GM12878 (cell line): ENCODE data around the gene HNRNPLL.

ENCODE experiments used
- BHLHE40 ChIP-seq, 2 experiments: fragments of 450-650 bp in 1 of 2; IDR thresholded peaks; 2 replicates each; pipeline ENCODE4 v1.6.1; 2011 to 2017; ENCODE audit warnings: low read depth in 2 of 2, borderline replicate concordance in 1 of 2, improper control_type of control experiment in 1 of 2, low read length in 1 of 2, mild to moderate bottlenecking in 1 of 2
- EZH2 ChIP-seq: IDR thresholded peaks from 2 replicates; pipeline ENCODE4 v1.6.1; 2012; ENCODE audit warnings: low read depth, mild to moderate bottlenecking, control low read depth, inconsistent platforms, low read length, borderline replicate concordance; ENCODE audit not compliant: control insufficient read depth
- MXI1 ChIP-seq: fragments of 150-350 bp; IDR thresholded peaks from 2 replicates; pipeline ENCODE4 v1.6.1; 2011; ENCODE audit warnings: low read depth, mild to moderate bottlenecking, inconsistent platforms, low read length, improper control_type of control experiment
- NR2C2 ChIP-seq: IDR thresholded peaks from 2 replicates; pipeline ENCODE4 v1.6.1; 2011; ENCODE audit warnings: borderline replicate concordance, low read depth; ENCODE audit not compliant: control insufficient read depth, insufficient read length
- NRF1 ChIP-seq: conservative IDR thresholded peaks from 2 replicates; pipeline ENCODE4 v1.6.1; 2011; ENCODE audit warnings: mild to moderate bottlenecking, low read depth, low read length, improper control_type of control experiment
- RB1 ChIP-seq: fragments of 450-650 bp; formaldehyde crosslinking; IDR thresholded peaks from 2 replicates; pipeline ENCODE4 v1.6.1; 2017; ENCODE audit warnings: mild to moderate bottlenecking, borderline replicate concordance
- TF ChIP-seq, protein P1 (sequence below), 3 experiments: IDR thresholded peaks in 2 of 3; conservative IDR thresholded peaks in 1 of 3; 2 replicates each; pipeline ENCODE4 v1.5.1; 2011; ENCODE audit warnings: low read depth in 3 of 3, low read length in 3 of 3, mild to moderate bottlenecking in 3 of 3, control low read depth in 2 of 3, moderate library complexity in 2 of 3, inconsistent platforms in 1 of 3, mixed read lengths in 1 of 3; ENCODE audit not compliant: control insufficient read depth in 2 of 3, insufficient read depth in 1 of 3; ENCODE audit errors: extremely low read depth in 1 of 3
- TF ChIP-seq, protein P2 (sequence below): IDR thresholded peaks from 2 replicates; pipeline ENCODE4 v1.6.1; 2012; ENCODE audit warnings: mild to moderate bottlenecking, low read depth, low read length

DNA sequence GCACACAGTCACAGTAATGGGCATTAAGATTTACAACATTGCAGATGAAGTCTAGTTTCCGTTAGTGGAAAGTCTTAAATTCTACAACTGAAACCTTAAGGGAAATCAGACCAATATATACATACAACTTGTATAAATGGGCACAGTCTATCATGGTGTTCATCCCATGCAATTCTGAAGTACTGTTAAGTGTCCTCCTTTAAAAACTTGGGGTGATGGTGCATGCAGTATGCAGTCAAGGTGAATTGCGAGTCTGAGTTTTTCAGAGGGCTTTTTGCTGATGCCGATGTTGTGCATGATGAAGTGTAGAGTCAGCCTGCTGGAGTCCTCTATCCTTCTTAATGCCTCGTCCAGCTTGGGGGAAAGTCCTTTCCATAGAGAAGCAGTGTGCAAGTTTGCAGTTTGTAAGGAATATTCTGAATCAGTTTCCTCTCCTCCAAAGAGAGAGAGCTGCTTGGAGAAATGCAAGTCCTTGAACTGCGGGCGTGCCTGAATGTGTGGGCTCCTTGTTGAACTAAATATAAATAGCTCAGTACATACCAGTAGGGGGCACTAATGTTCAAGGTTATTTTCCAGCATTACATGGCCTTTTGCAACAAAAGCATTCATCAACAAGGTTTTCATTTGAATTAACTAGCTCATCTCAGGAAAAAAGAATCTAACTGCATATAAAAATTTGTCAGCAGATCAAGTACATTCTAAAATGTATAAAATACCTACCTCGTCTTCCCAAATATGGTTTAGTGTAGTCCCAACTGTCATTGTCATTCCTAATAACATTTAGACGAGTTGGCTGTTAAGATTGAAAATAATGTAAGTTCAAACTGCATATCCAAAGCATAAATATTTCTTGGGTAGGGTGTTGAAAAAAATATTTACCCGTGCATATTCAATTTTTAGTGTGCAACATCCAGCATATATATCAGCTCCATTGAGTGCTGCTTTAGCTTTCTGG is 21.3 kb downstream of the HNRNPLL start:
- TF ChIP-seq, protein P1, sequence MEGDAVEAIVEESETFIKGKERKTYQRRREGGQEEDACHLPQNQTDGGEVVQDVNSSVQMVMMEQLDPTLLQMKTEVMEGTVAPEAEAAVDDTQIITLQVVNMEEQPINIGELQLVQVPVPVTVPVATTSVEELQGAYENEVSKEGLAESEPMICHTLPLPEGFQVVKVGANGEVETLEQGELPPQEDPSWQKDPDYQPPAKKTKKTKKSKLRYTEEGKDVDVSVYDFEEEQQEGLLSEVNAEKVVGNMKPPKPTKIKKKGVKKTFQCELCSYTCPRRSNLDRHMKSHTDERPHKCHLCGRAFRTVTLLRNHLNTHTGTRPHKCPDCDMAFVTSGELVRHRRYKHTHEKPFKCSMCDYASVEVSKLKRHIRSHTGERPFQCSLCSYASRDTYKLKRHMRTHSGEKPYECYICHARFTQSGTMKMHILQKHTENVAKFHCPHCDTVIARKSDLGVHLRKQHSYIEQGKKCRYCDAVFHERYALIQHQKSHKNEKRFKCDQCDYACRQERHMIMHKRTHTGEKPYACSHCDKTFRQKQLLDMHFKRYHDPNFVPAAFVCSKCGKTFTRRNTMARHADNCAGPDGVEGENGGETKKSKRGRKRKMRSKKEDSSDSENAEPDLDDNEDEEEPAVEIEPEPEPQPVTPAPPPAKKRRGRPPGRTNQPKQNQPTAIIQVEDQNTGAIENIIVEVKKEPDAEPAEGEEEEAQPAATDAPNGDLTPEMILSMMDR (IDR thresholded peaks at IDR 0.05 in 2 of 3, conservative IDR thresholded peaks at IDR 0.05 in 1 of 3; ENCODE audit: control insufficient read depth in 2 of 3, extremely low read depth in 1 of 3, insufficient read depth in 1 of 3, low read depth in 3 of 3, low read length in 3 of 3), result peak; percentile 47 to 73 (median 60); a peak in 5 of 6 replicates
- no peak for TF ChIP-seq MXI1
- TF ChIP-seq BHLHE40 (IDR thresholded peaks at IDR 0.05; ENCODE audit: borderline replicate concordance in 1 of 2, low read depth in 2 of 2, low read length in 1 of 2), result no peak
- TF ChIP-seq, protein P2, sequence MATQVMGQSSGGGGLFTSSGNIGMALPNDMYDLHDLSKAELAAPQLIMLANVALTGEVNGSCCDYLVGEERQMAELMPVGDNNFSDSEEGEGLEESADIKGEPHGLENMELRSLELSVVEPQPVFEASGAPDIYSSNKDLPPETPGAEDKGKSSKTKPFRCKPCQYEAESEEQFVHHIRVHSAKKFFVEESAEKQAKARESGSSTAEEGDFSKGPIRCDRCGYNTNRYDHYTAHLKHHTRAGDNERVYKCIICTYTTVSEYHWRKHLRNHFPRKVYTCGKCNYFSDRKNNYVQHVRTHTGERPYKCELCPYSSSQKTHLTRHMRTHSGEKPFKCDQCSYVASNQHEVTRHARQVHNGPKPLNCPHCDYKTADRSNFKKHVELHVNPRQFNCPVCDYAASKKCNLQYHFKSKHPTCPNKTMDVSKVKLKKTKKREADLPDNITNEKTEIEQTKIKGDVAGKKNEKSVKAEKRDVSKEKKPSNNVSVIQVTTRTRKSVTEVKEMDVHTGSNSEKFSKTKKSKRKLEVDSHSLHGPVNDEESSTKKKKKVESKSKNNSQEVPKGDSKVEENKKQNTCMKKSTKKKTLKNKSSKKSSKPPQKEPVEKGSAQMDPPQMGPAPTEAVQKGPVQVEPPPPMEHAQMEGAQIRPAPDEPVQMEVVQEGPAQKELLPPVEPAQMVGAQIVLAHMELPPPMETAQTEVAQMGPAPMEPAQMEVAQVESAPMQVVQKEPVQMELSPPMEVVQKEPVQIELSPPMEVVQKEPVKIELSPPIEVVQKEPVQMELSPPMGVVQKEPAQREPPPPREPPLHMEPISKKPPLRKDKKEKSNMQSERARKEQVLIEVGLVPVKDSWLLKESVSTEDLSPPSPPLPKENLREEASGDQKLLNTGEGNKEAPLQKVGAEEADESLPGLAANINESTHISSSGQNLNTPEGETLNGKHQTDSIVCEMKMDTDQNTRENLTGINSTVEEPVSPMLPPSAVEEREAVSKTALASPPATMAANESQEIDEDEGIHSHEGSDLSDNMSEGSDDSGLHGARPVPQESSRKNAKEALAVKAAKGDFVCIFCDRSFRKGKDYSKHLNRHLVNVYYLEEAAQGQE, result no peak
- no peak for TF ChIP-seq NRF1
- TF ChIP-seq EZH2, result no peak
- TF ChIP-seq NR2C2, result no peak
- no peak for TF ChIP-seq RB1
